ENCODE results near the gene DHRS2. TPM values are rescaled to one million over a fixed set of nuclear protein-coding genes. Genes with fewer than 3 reads are reported as not detected.

The DHRS2 gene, protein sequence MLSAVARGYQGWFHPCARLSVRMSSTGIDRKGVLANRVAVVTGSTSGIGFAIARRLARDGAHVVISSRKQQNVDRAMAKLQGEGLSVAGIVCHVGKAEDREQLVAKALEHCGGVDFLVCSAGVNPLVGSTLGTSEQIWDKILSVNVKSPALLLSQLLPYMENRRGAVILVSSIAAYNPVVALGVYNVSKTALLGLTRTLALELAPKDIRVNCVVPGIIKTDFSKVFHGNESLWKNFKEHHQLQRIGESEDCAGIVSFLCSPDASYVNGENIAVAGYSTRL
- polyA plus RNA-seq (2011; rRNA removed) (8.6 and 10.7 TPM in 2 replicates), polyA plus RNA-seq (2017; fragmentation: RNase III; extraction: RNeasy Plus Mini Kit Qiagen cat#74134 plus additional on column Dnase treatment) (2.3 to 3.4 TPM (median 3.2 TPM) in 3 replicates), polyA minus RNA-seq (2011; rRNA and poly(A)+ RNA removed) (6.6 and 8.2 TPM in 2 replicates)
- 5.9 and 6.6 TPM in 2 replicates for polyA plus RNA-seq (2012; cell fraction: cytosol; rRNA removed)
- polyA plus RNA-seq (2012; cell fraction: nucleus; rRNA removed), result 7.7 and 10.7 TPM in 2 replicates

- TF ChIP-seq NFE2L2 (conservative IDR thresholded peaks at IDR 0.05; ENCODE audit: low read length) (no peak), FOXS1 (CRISPR knock-in tag; IDR thresholded peaks at IDR 0.05) (no peak), NR3C1 (IDR thresholded peaks at IDR 0.05) (no peak), HES2 (IDR thresholded peaks at IDR 0.05) (no peak)
- FAIRE-seq, result no peak
- Histone ChIP-seq H3K4me2 (no peak within 1 kb of the TSS), H3K27ac (no peak within 1 kb of the TSS), H3K4me1 (no peaks in the 10 kb centered on the region), H3K4me3 (no peak within 1 kb of the TSS), H3K9me3 (0 out of 3 replicates have a peak, but pooled peaks cover 2% of the 10 kb centered on the region)
- DNase-seq (ENCODE audit: low read depth in 1 of 2, low spot score in 1 of 2), result no peak
- WGBS (ENCODE audit: missing lambda C conversion rate), result 64% methylated on average over 23 of the region's 23 CpGs
- ChIA-PET POLR2A (no interaction called here), CTCF (interaction anchor here (6.8 to 8.4 kb wide), 2 partner anchors 12 to 275 kb away, joined by 71 to 88 read pairs; no protein-coding TSS in a partner anchor)
- ATAC-seq, result no peak
Observed at GRCh38 chr14:23636317-23637211, at the start of gene DHRS2. DHRS2 (plus strand) TSS chr14:23636364; CDS start chr14:23638865, 2,501 bp downstream.

DNA sequence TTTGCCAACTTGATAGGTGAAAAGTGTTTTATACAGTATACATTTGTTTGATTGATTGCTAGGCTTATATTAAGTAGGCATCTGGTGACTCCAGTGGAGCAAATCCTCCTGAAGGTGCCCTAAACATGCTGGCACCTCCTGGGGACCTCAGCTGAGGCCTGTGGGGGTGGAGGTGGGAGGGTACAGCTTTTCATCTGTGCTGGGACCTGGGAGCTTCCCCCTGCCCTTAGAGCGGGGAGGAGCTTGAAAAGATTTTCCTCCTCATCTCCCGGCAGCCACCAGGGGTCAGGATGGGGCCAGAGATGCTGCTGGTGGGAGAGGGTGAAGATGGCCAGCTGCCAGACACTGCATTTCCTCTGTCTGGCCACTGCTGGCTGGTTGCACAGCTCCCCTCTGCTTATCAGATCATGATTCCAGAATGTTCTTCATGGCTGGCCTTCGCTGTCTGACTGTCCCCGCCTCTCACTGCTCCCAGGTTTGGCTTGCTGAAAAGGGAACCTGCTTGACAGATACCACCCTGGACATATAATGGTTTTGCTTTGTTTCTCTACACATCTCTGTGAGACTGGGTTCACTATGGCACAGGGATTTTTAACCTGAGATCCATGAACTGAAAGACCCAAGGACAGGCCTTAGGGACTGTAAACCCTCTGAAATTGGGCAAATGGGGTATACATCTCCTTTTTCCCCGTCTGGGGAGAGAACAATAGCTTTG lies 47.1 kb upstream of the DHRS2 start:
- H3K4me3 ChIP-seq, result no peak overlapping the region
- ChIA-PET CTCF (interaction anchor here (0.5 to 3.1 kb wide), 44 partner anchors 9 to 572 kb away, joined by 3 to 39 read pairs (median 4); partner anchors contain the start of genes DCAF11, IRF9, JPH4 and NRL), POLR2A (no interaction called here)
- 8% methylated on average over 5 of the region's 5 CpGs for WGBS (ENCODE audit: missing lambda C conversion rate)
- ATAC-seq (peak; percentile 99 to 100), DNase-seq (ENCODE audit: low read depth in 1 of 2, low spot score in 1 of 2) (peak; percentile 88 to 90), FAIRE-seq (no peak)
- H3K4me1 ChIP-seq, result peaks cover 8% of the 10 kb centered on the region; the same call in 2 of the 3 replicates
- TF ChIP-seq HDAC2 (IDR thresholded peaks at IDR 0.05) (no peak), NR3C1 (IDR thresholded peaks at IDR 0.05) (no peak), GATA3 (IDR thresholded peaks at IDR 0.05; ENCODE audit: borderline replicate concordance) (0 out of 2 replicates have a peak, but pooled peaks have one; percentile 25), EP300 (IDR thresholded peaks at IDR 0.05) (no peak), KDM5A (IDR thresholded peaks at IDR 0.05) (no peak), SMC3 (IDR thresholded peaks at IDR 0.05) (peak; percentile 79), RARB (CRISPR knock-in tag; IDR thresholded peaks at IDR 0.05) (no peak), HEYL (CRISPR knock-in tag; IDR thresholded peaks at IDR 0.05) (no peak), CTCF (IDR thresholded peaks at IDR 0.05) (peak; percentile 77), JUN (IDR thresholded peaks at IDR 0.05) (no peak), MAFK (IDR thresholded peaks at IDR 0.05; ENCODE audit: partially characterized antibody) (no peak), BHLHE40 (IDR thresholded peaks at IDR 0.05; ENCODE audit: low read depth, low read length) (no peak), RAD21 (conservative IDR thresholded peaks at IDR 0.05 in 1 of 2, IDR thresholded peaks at IDR 0.05 in 1 of 2) (peak; percentile 82 to 87), RFX5 (IDR thresholded peaks at IDR 0.05) (no peak)
- TF ChIP-seq, protein P1, sequence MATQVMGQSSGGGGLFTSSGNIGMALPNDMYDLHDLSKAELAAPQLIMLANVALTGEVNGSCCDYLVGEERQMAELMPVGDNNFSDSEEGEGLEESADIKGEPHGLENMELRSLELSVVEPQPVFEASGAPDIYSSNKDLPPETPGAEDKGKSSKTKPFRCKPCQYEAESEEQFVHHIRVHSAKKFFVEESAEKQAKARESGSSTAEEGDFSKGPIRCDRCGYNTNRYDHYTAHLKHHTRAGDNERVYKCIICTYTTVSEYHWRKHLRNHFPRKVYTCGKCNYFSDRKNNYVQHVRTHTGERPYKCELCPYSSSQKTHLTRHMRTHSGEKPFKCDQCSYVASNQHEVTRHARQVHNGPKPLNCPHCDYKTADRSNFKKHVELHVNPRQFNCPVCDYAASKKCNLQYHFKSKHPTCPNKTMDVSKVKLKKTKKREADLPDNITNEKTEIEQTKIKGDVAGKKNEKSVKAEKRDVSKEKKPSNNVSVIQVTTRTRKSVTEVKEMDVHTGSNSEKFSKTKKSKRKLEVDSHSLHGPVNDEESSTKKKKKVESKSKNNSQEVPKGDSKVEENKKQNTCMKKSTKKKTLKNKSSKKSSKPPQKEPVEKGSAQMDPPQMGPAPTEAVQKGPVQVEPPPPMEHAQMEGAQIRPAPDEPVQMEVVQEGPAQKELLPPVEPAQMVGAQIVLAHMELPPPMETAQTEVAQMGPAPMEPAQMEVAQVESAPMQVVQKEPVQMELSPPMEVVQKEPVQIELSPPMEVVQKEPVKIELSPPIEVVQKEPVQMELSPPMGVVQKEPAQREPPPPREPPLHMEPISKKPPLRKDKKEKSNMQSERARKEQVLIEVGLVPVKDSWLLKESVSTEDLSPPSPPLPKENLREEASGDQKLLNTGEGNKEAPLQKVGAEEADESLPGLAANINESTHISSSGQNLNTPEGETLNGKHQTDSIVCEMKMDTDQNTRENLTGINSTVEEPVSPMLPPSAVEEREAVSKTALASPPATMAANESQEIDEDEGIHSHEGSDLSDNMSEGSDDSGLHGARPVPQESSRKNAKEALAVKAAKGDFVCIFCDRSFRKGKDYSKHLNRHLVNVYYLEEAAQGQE (IDR thresholded peaks at IDR 0.05), result no peak
- TF ChIP-seq, protein P2, sequence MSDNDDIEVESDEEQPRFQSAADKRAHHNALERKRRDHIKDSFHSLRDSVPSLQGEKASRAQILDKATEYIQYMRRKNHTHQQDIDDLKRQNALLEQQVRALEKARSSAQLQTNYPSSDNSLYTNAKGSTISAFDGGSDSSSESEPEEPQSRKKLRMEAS (IDR thresholded peaks at IDR 0.05), result peak; percentile 42; the same call in 1 of the 2 replicates
- peak overlapping the region in 1 of 2 experiments; percentile 65; a peak in 2 of 6 replicates for H3K27ac ChIP-seq
- H3K4me2 ChIP-seq, result peak overlapping the region; percentile 34; the same call in 1 of the 3 replicates
- no peaks in the 10 kb centered on the region for H3K9me3 ChIP-seq
